Uterus (tissue), 2 donors: ENCODE data around the gene MED26.

Experiments used
- POLR2A ChIP-seq, 2 donors: fragments of 450-650 bp; IDR thresholded peaks; one replicate each; pipeline ENCODE4 v1.6.1; 2016; ENCODE audit warnings: antibody characterized with exemption in 2 of 2, mild to moderate bottlenecking in 1 of 2, moderate library complexity in 1 of 2
- TF ChIP-seq, protein P1 (sequence below), 4 experiments: fragments of 200-600 bp in 2 of 4; fragments of 450-650 bp in 2 of 4; sonication (generic) in 2 of 4; IDR thresholded peaks; one replicate each; pipeline ENCODE4 v1.5.1; 2016 to 2019; ENCODE audit warnings: antibody characterized with exemption in 4 of 4, mild to moderate bottlenecking in 2 of 4, moderate library complexity in 1 of 4

DNA sequence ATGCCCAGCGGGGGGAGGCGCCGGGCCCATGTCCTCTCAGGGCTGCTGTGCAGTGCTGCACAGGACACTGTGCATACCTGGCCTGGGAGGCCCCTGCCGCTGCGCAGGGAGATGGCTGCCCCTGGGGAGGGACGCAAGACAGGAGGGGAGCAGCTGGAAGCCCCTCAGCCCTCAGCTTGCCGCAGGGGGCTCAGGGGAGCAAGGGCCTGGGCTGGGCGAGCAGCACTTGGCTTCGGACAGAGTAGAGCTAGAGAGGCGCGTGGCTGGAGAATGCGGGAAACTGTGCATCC lies 96.7 kb downstream of the MED26 start:
- TF ChIP-seq, protein P1, sequence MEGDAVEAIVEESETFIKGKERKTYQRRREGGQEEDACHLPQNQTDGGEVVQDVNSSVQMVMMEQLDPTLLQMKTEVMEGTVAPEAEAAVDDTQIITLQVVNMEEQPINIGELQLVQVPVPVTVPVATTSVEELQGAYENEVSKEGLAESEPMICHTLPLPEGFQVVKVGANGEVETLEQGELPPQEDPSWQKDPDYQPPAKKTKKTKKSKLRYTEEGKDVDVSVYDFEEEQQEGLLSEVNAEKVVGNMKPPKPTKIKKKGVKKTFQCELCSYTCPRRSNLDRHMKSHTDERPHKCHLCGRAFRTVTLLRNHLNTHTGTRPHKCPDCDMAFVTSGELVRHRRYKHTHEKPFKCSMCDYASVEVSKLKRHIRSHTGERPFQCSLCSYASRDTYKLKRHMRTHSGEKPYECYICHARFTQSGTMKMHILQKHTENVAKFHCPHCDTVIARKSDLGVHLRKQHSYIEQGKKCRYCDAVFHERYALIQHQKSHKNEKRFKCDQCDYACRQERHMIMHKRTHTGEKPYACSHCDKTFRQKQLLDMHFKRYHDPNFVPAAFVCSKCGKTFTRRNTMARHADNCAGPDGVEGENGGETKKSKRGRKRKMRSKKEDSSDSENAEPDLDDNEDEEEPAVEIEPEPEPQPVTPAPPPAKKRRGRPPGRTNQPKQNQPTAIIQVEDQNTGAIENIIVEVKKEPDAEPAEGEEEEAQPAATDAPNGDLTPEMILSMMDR (IDR thresholded peaks at IDR 0.05) = no peak
- TF ChIP-seq POLR2A (IDR thresholded peaks at IDR 0.05) = no peak
